HEK293 (cell line): ENCODE results near the gene ASIP.

Experiments used
- CTCF ChIP-seq: fragments of 450-650 bp; formaldehyde crosslinking; IDR thresholded peaks from 2 replicates; pipeline ENCODE4 v1.5.1; 2016; ENCODE audit warnings: missing biosample characterization, missing genetic modification characterization
- SP2 ChIP-seq: fragments of 450-650 bp; formaldehyde crosslinking; IDR thresholded peaks from 2 replicates; pipeline ENCODE4 v1.5.1; 2016; ENCODE audit warnings: missing biosample characterization, missing genetic modification characterization
- ZNF138 ChIP-seq: fragments of 450-650 bp; formaldehyde crosslinking; IDR thresholded peaks from 2 replicates; pipeline ENCODE4 v1.5.1; 2016; ENCODE audit warnings: missing biosample characterization, missing genetic modification characterization, borderline replicate concordance
- ZNF341 ChIP-seq: fragments of 450-650 bp; formaldehyde crosslinking; IDR thresholded peaks from 2 replicates; pipeline ENCODE4; 2016; ENCODE audit warnings: low read depth, missing biosample characterization, missing genetic modification characterization
- ZNF561 ChIP-seq: fragments of 450-650 bp; IDR thresholded peaks from 2 replicates; pipeline ENCODE4 v1.5.1; 2018; ENCODE audit warnings: missing biosample characterization, missing genetic modification characterization, borderline replicate concordance
- ZNF830 ChIP-seq: fragments of 450-650 bp; IDR thresholded peaks from 2 replicates; pipeline ENCODE4 v1.5.0; 2018; ENCODE audit warnings: missing biosample characterization, missing genetic modification characterization, low read depth, mild to moderate bottlenecking, moderate library complexity
- TF ChIP-seq, protein P1 (sequence below): sonication (generic); formaldehyde crosslinking; IDR thresholded peaks from 2 replicates; pipeline ENCODE4 v1.8.1; 2022; ENCODE audit warnings: mild to moderate bottlenecking, moderate library complexity, missing genetic modification reagents
- TF ChIP-seq, protein P2 (sequence below): fragments of 450-650 bp; formaldehyde crosslinking; IDR thresholded peaks from 2 replicates; pipeline ENCODE4 v1.5.1; 2016; ENCODE audit warnings: missing biosample characterization, missing genetic modification characterization
- TF ChIP-seq, protein P3 (sequence below): fragments of 450-650 bp; formaldehyde crosslinking; conservative IDR thresholded peaks from 2 replicates; pipeline ENCODE4 v1.5.1; 2016; ENCODE audit warnings: low read depth, missing biosample characterization, missing genetic modification characterization
- TF ChIP-seq, protein P4 (sequence below): fragments of 450-650 bp; formaldehyde crosslinking; IDR thresholded peaks from 2 replicates; pipeline ENCODE4 v1.5.1; 2016; ENCODE audit warnings: missing biosample characterization, missing genetic modification characterization, borderline replicate concordance

GRCh38 chr20:34311118-34312023, 70.1 kb downstream of the ASIP start:
- TF ChIP-seq CTCF (tag by site-specific recombination) (no peak), ZNF341 (tag by site-specific recombination) (no peak), ZNF830 (no peak), ZNF138 (no peak), ZNF561 (tag by site-specific recombination) (no peak), SP2 (tag by site-specific recombination) (no peak)
- TF ChIP-seq, protein P1, sequence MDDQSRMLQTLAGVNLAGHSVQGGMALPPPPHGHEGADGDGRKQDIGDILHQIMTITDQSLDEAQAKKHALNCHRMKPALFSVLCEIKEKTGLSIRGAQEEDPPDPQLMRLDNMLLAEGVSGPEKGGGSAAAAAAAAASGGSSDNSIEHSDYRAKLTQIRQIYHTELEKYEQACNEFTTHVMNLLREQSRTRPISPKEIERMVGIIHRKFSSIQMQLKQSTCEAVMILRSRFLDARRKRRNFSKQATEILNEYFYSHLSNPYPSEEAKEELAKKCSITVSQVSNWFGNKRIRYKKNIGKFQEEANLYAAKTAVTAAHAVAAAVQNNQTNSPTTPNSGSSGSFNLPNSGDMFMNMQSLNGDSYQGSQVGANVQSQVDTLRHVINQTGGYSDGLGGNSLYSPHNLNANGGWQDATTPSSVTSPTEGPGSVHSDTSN (CRISPR knock-in tag), result no peak
- TF ChIP-seq, protein P2, sequence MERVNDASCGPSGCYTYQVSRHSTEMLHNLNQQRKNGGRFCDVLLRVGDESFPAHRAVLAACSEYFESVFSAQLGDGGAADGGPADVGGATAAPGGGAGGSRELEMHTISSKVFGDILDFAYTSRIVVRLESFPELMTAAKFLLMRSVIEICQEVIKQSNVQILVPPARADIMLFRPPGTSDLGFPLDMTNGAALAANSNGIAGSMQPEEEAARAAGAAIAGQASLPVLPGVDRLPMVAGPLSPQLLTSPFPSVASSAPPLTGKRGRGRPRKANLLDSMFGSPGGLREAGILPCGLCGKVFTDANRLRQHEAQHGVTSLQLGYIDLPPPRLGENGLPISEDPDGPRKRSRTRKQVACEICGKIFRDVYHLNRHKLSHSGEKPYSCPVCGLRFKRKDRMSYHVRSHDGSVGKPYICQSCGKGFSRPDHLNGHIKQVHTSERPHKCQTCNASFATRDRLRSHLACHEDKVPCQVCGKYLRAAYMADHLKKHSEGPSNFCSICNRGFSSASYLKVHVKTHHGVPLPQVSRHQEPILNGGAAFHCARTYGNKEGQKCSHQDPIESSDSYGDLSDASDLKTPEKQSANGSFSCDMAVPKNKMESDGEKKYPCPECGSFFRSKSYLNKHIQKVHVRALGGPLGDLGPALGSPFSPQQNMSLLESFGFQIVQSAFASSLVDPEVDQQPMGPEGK (tag by site-specific recombination), result no peak
- TF ChIP-seq, protein P3, sequence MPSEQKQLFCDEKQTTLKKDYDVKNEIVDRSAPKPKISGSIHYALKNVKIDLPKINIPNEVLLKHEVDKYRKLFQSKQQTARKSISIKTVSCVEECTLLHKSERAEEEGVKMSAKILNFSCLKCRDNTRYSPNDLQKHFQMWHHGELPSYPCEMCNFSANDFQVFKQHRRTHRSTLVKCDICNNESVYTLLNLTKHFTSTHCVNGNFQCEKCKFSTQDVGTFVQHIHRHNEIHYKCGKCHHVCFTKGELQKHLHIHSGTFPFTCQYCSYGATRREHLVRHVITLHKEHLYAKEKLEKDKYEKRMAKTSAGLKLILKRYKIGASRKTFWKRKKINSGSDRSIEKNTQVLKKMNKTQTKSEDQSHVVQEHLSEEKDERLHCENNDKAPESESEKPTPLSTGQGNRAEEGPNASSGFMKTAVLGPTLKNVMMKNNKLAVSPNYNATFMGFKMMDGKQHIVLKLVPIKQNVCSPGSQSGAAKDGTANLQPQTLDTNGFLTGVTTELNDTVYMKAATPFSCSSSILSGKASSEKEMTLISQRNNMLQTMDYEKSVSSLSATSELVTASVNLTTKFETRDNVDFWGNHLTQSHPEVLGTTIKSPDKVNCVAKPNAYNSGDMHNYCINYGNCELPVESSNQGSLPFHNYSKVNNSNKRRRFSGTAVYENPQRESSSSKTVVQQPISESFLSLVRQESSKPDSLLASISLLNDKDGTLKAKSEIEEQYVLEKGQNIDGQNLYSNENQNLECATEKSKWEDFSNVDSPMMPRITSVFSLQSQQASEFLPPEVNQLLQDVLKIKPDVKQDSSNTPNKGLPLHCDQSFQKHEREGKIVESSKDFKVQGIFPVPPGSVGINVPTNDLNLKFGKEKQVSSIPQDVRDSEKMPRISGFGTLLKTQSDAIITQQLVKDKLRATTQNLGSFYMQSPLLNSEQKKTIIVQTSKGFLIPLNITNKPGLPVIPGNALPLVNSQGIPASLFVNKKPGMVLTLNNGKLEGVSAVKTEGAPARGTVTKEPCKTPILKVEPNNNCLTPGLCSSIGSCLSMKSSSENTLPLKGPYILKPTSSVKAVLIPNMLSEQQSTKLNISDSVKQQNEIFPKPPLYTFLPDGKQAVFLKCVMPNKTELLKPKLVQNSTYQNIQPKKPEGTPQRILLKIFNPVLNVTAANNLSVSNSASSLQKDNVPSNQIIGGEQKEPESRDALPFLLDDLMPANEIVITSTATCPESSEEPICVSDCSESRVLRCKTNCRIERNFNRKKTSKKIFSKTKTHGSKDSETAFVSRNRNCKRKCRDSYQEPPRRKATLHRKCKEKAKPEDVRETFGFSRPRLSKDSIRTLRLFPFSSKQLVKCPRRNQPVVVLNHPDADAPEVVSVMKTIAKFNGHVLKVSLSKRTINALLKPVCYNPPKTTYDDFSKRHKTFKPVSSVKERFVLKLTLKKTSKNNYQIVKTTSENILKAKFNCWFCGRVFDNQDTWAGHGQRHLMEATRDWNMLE (tag by site-specific recombination), result no peak
- TF ChIP-seq, protein P4, sequence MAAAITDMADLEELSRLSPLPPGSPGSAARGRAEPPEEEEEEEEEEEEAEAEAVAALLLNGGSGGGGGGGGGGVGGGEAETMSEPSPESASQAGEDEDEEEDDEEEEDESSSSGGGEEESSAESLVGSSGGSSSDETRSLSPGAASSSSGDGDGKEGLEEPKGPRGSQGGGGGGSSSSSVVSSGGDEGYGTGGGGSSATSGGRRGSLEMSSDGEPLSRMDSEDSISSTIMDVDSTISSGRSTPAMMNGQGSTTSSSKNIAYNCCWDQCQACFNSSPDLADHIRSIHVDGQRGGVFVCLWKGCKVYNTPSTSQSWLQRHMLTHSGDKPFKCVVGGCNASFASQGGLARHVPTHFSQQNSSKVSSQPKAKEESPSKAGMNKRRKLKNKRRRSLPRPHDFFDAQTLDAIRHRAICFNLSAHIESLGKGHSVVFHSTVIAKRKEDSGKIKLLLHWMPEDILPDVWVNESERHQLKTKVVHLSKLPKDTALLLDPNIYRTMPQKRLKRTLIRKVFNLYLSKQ (tag by site-specific recombination), result no peak
